Peyer's patch (tissue), 4 donors: ENCODE results near the gene TMEM218.

Source experiments
- POLR2A ChIP-seq, 2 donors: fragments of 450-650 bp; IDR thresholded peaks; one replicate each; pipeline ENCODE4 v1.5.1; 2017; ENCODE audit warnings: antibody characterized with exemption in 2 of 2, mild to moderate bottlenecking in 2 of 2, moderate library complexity in 2 of 2
- TF ChIP-seq, protein P1 (sequence below), 6 experiments: fragments of 450-650 bp in 4 of 6; fragments of 200-600 bp in 2 of 6; sonication (generic) in 1 of 6; IDR thresholded peaks; one replicate each; pipeline ENCODE4 v1.5.1; 2017 to 2019; ENCODE audit warnings: antibody characterized with exemption in 6 of 6, mild to moderate bottlenecking in 3 of 6, moderate library complexity in 1 of 6

DNA sequence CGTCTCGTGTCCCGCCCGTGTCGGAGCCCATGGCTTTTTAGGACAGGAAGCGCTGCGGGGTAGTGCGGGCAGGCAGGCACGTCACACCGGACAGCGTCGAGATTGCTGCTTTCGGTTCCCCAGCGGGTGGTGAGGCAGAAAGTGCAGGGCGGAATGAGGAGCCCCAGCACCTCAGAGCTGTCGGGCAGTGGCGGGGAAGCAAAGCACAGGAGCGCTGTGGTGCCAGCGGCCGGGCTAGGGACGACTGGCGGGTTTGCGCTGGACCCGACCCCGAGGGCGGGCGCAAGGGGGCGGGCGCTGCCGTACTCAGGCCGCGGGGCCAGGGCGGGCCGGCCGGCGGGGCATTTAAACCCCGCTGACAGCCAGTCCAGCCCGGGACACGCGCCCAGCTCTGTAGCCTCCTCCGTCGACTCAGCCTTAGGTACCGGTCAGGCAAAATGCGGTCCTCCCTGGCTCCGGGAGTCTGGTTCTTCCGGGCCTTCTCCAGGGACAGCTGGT is 48.4 kb downstream of the TMEM218 start, which contains the start of gene SLC37A2:
- TF ChIP-seq, protein P1, sequence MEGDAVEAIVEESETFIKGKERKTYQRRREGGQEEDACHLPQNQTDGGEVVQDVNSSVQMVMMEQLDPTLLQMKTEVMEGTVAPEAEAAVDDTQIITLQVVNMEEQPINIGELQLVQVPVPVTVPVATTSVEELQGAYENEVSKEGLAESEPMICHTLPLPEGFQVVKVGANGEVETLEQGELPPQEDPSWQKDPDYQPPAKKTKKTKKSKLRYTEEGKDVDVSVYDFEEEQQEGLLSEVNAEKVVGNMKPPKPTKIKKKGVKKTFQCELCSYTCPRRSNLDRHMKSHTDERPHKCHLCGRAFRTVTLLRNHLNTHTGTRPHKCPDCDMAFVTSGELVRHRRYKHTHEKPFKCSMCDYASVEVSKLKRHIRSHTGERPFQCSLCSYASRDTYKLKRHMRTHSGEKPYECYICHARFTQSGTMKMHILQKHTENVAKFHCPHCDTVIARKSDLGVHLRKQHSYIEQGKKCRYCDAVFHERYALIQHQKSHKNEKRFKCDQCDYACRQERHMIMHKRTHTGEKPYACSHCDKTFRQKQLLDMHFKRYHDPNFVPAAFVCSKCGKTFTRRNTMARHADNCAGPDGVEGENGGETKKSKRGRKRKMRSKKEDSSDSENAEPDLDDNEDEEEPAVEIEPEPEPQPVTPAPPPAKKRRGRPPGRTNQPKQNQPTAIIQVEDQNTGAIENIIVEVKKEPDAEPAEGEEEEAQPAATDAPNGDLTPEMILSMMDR (IDR thresholded peaks at IDR 0.05): peak in 1 of 6 experiments; percentile 8
- TF ChIP-seq POLR2A (IDR thresholded peaks at IDR 0.05): peak in 1 of 2 donors; percentile 20
